D721Med (cell line): ENCODE measurements around the gene TPRN.

ENCODE experiments used
- DNase-seq: peaks from one replicate; pipeline ENCODE4 v3.0.0; 2011; ENCODE audit warnings: low spot score; ENCODE audit not compliant: insufficient read length
- FAIRE-seq: peaks from 2 replicates; lab custom pipeline; 2011; peaks lifted over from hg19 to GRCh38; lab: Jason Lieb, UNC
- TF ChIP-seq, protein P1 (sequence below): IDR thresholded peaks from 2 replicates; pipeline ENCODE4 v1.5.1; 2012; ENCODE audit warnings: mild to moderate bottlenecking, control low read depth; ENCODE audit not compliant: insufficient read depth; ENCODE audit errors: missing control alignments

The TPRN gene

DNA sequence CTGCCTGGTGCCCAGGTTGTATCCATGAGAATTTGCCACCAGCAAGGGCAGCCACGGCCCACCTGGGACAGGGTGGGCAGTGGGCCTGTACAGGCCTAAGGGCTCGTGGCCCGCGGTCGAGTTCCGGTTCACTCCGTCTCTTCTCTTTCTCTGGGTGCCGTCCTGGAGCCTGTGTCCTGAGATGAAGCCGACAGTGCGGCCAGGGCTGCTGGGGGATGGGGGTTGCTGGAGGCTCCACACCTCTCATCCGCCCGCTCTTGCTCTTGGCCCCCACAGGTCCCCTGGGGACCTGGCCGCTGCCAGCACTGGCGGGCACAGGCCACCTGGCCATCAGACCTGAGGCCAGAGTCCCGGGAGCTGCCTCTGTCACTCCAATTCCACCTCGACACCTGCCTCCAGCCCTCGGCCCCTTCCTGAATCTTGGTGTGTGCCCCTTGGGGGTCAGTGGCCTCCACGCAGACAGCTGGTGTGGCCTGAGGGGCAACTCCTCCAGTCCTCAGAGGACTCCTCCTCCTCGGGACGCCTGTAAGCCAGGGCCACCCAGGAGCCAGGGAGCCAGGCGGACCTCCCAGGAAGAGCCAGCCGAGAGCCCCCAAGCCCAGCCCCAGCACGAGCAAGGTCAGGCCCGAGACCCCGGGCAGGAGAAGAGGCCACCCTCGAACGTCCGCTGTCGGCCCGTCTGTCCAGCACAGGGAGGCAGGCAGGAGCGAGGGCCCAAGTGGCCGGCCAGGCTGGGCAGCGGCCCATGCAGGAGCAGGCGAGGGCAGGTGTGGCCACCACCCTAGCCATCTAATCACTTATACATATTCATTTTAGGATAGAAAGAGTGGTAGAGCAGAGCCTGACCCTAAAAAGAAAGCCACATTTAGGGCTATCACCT lies 35.9 kb downstream of the TPRN start:
- no peak for FAIRE-seq
- TF ChIP-seq, protein P1, sequence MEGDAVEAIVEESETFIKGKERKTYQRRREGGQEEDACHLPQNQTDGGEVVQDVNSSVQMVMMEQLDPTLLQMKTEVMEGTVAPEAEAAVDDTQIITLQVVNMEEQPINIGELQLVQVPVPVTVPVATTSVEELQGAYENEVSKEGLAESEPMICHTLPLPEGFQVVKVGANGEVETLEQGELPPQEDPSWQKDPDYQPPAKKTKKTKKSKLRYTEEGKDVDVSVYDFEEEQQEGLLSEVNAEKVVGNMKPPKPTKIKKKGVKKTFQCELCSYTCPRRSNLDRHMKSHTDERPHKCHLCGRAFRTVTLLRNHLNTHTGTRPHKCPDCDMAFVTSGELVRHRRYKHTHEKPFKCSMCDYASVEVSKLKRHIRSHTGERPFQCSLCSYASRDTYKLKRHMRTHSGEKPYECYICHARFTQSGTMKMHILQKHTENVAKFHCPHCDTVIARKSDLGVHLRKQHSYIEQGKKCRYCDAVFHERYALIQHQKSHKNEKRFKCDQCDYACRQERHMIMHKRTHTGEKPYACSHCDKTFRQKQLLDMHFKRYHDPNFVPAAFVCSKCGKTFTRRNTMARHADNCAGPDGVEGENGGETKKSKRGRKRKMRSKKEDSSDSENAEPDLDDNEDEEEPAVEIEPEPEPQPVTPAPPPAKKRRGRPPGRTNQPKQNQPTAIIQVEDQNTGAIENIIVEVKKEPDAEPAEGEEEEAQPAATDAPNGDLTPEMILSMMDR: no peak
- DNase-seq: no peak

DNA sequence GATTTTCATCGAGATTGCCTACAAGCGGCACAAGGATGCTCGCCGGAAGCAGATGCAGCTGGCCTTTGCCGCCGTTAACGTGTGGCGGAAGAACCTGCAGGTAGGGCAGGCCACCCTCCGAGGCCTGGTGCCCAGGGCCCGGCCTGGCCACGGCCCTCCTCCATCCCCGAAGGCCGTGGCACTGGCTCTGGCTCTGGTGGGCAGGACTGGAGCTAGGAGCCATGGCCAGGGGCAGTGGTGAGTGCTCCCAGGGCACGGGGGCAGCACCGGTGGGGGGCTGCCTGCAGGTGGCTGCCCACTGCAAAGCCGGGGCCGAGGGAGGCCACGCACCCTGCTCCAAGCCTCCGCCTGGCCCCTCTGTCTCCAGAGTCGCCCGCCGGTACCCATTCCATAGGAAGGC lies 36.7 kb downstream of the TPRN start:
- no peak for DNase-seq
- no peak for FAIRE-seq
- TF ChIP-seq, protein P1: no peak

DNA sequence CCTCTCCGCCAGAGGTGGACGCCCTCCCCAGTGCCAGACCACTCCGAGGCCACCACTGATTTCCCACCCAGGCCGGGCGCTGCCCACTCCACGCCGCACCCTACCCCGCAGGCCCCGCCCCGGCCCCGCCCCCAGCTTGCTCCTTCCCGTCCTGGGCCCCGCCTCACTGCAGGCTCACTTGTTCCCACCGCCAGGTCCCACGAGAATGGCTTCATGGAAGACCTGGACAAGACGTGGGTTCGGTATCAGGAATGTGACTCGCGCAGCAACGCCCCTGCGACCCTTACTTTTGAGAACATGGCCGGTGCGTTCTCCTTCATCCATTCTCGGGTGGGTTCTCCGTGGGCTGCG lies 37.2 kb downstream of the TPRN start:
- TF ChIP-seq, protein P1: no peak
- FAIRE-seq: no peak
- no peak for DNase-seq

DNA sequence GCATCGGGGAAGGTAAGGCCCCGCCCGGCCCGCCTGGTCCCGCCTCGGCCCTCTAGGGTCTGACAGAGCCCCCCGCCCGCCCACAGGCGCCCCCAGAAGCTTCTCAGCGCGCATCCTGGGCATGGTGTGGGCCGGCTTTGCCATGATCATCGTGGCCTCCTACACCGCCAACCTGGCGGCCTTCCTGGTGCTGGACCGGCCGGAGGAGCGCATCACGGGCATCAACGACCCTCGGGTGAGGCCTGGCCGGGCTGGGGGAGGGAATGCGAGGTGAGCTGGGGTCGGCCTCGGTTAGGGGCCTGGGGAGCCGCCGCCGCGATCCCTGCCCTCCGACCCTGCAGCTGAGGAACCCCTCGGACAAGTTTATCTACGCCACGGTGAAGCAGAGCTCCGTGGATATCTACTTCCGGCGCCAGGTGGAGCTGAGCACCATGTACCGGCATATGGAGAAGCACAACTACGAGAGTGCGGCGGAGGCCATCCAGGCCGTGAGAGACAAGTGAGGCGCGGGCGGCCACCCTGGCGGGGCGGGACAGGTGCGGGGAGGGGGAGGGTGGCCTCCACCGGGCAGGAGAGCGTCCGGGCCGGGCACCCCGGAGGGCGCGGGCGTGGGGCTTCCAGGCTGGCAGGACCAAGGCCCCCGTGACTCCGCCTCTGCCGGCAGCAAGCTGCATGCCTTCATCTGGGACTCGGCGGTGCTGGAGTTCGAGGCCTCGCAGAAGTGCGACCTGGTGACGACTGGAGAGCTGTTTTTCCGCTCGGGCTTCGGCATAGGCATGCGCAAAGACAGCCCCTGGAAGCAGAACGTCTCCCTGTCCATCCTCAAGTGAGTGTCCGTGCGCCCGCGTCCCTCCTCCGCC lies 37.8 kb downstream of the TPRN start:
- TF ChIP-seq, protein P1: peak; percentile 12
- DNase-seq: no peak
- no peak for FAIRE-seq

DNA sequence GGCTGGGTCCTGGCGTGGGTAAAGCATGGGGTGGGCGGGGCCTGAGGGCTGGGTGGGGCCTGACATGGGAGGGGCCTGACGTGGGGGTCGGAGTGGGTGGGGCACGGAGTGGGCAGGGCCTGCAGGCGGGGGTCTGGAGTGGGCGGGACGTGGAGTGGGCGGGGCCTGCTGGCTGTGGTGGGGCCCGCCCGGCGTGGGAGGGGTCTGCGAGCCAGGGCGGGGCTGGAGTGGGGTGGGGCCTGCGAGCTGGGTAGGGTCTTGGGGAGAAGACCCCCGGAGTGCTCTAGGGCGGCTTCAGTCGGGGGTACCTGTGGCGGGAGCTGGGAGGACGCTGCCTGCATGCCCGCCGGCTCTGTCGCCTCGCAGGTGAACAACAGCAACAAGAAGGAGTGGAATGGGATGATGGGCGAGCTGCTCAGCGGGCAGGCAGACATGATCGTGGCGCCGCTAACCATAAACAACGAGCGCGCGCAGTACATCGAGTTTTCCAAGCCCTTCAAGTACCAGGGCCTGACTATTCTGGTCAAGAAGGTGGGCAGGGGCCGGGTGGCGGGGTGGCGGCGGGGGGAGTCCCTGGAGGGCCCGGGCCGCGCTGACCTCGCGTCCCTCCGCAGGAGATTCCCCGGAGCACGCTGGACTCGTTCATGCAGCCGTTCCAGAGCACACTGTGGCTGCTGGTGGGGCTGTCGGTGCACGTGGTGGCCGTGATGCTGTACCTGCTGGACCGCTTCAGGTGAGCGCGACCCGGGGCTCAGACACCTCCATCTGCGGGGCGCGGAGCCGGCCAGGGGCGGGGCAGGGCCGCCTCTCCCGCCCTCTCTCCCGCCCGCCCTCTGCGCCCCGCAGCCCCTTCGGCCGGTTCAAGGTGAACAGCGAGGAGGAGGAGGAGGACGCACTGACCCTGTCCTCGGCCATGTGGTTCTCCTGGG lies 38.7 kb downstream of the TPRN start:
- no peak for DNase-seq
- TF ChIP-seq, protein P1: no peak
- no peak for FAIRE-seq

DNA sequence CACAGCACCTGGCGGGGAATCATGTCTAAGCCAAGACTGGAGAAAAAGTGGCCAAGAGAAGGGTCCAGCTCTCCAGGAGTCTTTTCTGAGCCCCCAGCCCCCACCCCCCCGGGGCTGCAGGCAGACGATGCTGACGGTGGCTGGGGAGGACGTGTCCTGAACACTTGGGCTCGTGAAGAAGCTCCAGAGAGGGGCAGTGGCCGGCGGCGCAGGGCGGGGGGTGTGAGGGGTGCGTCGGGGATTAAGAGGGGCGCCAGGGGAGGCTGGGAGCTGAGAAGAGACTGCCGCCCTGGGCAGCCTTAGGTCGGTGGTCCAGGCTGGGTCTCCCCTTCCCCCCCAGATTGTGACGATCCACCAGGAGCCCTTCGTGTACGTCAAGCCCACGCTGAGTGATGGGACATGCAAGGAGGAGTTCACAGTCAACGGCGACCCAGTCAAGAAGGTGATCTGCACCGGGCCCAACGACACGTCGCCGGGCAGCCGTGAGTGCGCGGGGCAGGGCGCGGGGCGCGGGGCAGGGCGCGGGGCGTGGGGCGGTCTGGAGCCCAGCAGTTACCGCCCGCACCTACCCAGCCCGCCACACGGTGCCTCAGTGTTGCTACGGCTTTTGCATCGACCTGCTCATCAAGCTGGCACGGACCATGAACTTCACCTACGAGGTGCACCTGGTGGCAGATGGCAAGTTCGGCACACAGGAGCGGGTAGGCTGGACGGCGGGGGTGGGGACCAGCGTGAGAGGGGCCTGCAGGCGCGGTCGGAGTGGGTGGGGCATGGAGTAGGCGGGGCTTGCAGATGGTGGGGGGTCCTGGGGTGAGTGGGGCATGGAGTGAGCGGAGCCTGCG lies 39.6 kb downstream of the TPRN start:
- DNase-seq (no peak), FAIRE-seq (no peak)
- TF ChIP-seq, protein P1: no peak
